AG08396 (cell line): Measurements from ENCODE around the gene ISYNA1.

Experiments
- DNase-seq: peaks from one replicate; pipeline ENCODE4 v3.0.0; 2012; ENCODE audit warnings: low spot score, mixed read lengths

The ISYNA1 gene

GRCh38 chr19:18431351-18432197 lies 6.4 kb downstream of the ISYNA1 start:
- no peak for DNase-seq

GRCh38 chr19:18430417-18431144 lies 7.4 kb downstream of the ISYNA1 start:
- no peak for DNase-seq

- DNase-seq, result no peak
These were observed 8.1 kb downstream of the ISYNA1 start for GRCh38 chr19:18429717-18430416.

GRCh38 chr19:18428787-18429674 lies 8.9 kb downstream of the ISYNA1 start:
- peak; percentile 96 for DNase-seq

GRCh38 chr19:18428173-18428786 lies 9.7 kb downstream of the ISYNA1 start:
- no peak for DNase-seq

- DNase-seq, result no peak
These were observed 10.2 kb downstream of the ISYNA1 start for GRCh38 chr19:18427743-18428113.

GRCh38 chr19:18427080-18427742 lies 10.7 kb downstream of the ISYNA1 start:
- DNase-seq, result no peak

GRCh38 chr19:18426416-18426767 lies 11.5 kb downstream of the ISYNA1 start:
- DNase-seq, result no peak

GRCh38 chr19:18425515-18426415 lies 12.2 kb downstream of the ISYNA1 start:
- peak; percentile 90 for DNase-seq

GRCh38 chr19:18424890-18425514 lies 12.9 kb downstream of the ISYNA1 start:
- DNase-seq, result no peak

- no peak for DNase-seq
These were observed 13.6 kb downstream of the ISYNA1 start for GRCh38 chr19:18424122-18424889.

GRCh38 chr19:18423258-18424020 lies 14.5 kb downstream of the ISYNA1 start:
- no peak for DNase-seq

GRCh38 chr19:18422530-18423191 lies 15.3 kb downstream of the ISYNA1 start:
- DNase-seq, result no peak

GRCh38 chr19:18421371-18421959 lies 16.5 kb downstream of the ISYNA1 start:
- no peak for DNase-seq

- no peak for DNase-seq
These were observed 17.0 kb downstream of the ISYNA1 start for GRCh38 chr19:18420930-18421329.

- peak; percentile 54 for DNase-seq
These were observed 18.1 kb downstream of the ISYNA1 start for GRCh38 chr19:18419699-18420460.
